ENCODE results near the gene CASQ1.

CASQ1 gene

DNA sequence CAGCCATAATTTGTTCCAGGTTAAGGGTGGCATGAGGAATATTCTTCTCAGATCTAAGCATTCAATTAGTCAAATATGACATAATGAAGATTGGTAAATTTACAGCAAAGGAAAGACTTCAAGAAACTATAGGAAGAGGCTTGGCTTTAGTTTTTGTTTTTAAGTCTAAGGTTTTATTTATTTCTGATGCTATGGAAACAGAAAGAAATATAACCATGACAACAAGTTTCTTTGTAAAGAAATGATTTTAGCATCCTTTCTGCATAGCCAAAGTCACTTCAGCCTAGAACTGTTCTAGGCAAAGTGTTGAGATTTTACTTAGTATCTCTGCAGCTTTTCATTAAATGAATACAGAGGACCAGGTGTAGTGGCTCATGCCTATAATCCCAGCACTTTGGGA is 42.5 kb downstream of the CASQ1 start:
- DNase-seq = no peak

DNA sequence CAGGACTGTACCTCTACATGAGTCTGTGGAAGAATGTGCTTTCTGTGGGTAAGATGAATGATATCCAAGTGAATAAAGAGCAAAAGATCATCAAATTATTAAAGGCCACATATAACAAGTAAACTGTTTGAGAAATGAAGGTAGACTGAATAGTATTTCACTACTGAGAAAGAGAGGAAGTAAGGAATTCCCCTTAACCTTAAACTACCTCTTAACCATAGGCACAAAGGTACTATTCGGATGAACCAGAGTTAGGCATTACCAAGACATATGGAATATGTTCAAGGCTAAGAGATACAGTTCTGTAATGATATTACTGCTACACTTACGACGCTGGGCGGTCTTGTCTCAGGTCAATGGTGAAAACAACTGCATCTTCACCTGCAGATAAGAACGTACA is 46.4 kb downstream of the CASQ1 start:
- DNase-seq = no peak

DNA sequence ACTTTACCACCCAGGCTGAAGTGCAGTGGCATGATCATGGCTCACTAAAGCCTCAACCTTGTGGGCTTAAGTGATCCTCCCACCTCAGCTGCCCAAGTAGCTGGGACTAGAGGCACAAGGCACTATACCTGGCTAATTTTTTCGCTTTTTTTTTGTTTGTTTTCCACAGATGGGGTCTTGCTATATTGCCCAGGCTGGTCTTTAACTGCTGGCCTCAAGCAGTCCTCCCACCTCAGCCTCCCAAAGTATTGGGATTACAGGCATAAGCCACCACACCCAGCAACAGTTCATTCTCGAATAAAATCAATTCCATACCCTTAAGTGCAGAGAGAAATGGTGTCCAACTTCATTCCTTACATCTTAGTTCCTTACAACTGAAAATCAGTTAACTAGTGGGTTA is 47.2 kb downstream of the CASQ1 start:
- no peak for DNase-seq

- DNase-seq = no peak
Observed at GRCh38 chr1:160238408-160238807, 48.0 kb downstream of the CASQ1 start.

GRCh38 chr1:160239582-160240299 is 49.4 kb downstream of the CASQ1 start:
- DNase-seq = no peak

- no peak for DNase-seq
Observed at GRCh38 chr1:160243767-160244166, 53.4 kb downstream of the CASQ1 start.

DNA sequence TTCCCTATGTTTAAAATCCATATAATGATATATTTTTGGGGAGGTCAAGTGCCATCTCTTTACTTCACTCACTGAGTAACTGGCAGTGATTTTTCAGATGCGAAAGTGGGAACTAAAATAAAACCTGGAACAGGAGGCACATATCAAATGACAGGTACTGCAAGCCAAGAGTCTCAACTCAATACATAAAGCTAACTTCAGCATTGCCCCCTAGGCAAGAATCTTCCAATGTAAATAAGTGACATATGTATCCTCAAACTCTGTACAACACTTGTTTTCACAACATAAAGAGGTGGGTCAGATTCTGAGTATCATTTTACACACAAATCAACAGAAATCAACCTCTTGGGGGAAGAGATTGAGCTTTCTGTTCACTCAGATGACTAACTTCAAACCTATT is 53.8 kb downstream of the CASQ1 start:
- DNase-seq = no peak

- no peak for DNase-seq
Observed at GRCh38 chr1:160245434-160245833, 55.1 kb downstream of the CASQ1 start.

- DNase-seq = no peak
Observed at GRCh38 chr1:160247053-160247452, 56.7 kb downstream of the CASQ1 start.

DNA sequence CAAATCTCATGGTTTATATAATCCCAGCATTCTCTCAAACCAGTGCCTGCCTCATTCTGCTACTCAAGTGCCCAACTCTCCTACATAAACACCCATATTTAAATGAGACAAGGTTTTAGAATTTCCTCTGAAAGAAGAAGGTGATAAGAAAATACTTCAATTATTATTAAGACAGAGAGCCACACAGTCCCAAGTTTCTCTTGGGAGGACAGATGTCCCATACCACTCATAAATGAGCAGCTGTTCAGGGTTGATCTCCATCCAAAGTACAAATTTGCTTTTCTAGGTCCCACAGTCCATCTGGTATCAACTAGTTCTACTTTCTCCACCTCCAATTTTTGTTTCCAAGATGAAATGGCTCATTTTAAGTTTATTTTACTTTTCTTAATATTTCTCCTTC is 60.6 kb downstream of the CASQ1 start:
- no peak for DNase-seq

All from stimulated activated naive CD4-positive, alpha-beta T cell treated with Interleukin-2 at 50 U/mL for 16 hours (primary cell).